GM18499 (cell line): ENCODE results near the gene ALOX5.

ENCODE experiments used
- ATAC-seq: cut with Tn5 transposase; IDR thresholded peaks from one replicate; pipeline ENCODE4 v1.9.1; 2021; ENCODE audit warnings: moderate number of reproducible peaks; ENCODE audit not compliant: insufficient read depth, unreplicated experiment

ALOX5 gene

DNA sequence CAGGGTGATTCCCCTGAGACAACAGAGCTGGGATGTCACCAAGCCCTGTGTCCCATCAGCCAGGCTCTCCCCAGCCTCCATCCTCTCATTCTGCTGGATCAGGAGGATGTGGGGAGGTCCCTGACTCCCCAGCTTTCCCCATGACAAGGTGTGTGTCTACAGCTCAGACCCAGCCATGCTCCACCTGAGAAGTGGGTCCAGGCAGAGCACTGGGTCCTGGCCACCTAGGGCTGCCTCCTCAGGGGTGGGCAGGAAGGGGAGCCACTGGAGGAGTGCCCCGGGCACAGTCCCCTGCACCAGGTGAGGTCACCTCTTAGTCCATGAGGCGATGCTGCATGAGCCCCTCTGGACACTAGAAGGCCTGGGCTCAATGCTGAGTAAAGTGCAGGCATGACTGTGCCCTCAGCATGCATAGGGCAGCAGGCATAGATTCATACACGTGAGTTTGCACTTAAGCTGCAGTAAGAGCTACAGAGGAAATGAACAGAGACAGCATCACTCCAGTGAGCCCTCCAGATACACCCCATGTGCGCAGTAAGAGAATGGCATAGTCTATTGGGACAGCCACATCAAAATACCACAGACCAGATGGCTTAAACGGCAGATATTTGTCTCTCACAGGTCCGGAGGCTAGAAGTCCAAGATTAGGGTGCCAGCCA, 48.3 kb downstream of the ALOX5 start:
- ATAC-seq = no peak

DNA sequence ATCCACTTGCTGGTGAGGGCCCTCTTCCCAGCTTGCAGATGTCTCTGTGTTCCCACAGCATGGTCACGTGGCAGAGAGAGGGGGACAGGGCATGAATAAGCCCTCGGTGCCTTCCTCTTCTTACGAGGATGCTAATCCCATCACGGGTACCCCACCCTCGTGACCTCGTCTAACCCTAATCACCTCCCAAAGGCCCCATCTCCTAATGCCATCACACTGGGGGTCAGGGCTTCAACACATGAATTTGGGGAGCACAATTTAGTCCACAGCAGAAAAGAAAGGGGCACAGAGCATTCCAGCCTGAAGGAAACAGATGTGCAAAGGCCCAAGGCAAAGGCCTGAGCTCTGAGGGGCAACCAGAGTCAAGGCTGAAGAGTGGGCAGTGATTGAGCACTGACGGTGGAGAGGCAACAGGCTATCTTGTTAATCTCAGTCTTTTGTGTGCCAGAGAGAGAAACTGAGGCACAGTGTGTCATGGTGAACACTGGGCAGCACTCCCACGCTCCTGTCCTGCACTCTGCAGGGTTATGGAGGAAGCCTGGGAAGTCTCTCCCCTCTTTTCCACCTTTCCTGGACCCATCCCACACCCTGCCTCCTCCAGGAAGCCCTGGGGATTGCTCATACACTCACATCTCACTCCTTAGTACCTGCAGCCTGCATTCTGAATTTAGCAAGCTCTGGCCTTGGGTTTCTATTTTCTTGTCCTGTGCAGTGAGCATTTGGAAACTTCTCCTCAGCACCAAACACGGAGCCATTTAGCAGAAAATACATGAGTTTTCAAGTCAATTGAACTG, 49.0 kb downstream of the ALOX5 start:
- no peak for ATAC-seq

DNA sequence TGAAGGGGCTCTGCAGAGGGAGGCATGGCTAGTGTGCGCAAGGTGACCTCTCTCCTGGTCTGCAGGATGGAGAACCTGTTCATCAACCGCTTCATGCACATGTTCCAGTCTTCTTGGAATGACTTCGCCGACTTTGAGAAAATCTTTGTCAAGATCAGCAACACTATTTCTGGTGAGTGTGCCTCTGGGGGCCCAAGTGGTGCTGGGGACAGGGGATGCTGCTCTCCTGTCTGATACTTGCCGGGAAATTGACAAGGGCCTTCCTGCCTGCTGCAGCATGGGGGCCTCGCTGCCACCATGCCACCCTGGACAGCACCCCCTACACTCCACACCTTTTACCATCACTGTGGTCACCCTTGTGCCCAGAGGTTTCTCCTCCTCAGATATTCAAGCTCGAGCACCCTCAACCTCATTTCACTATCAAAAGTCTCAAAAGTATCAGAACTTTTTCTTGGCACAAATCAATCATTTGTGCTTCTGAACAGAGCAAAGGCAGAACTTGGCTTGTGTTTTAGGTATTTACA, 50.0 kb downstream of the ALOX5 start:
- no peak for ATAC-seq

DNA sequence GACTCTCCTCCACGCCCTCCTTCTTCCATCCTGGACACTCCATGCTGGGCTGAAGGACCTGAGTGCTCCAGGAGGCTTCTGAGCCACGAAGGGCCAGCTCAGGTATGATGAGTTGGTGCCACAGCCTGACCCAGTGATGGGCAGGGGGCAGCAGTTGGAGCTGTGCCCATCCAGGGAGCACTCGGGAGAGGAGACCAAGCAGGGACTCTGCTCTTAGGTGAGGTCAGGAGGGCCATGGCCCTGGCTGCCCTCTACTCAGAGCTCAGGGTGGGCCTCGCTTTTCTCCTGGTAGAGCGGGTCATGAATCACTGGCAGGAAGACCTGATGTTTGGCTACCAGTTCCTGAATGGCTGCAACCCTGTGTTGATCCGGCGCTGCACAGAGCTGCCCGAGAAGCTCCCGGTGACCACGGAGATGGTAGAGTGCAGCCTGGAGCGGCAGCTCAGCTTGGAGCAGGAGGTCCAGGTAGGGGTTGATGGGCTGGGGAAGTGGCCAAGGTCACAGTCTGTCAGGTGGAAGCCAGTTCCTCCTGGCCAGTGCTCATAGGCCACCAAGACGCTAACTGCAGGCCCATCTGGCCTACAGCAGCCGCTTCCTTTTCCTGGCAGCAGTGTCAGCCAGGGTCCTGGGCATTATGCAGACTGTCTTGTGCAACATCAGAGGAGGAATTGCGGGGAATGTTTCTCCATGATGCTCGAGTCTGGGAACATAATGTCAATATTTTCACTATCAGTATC, 50.8 kb downstream of the ALOX5 start:
- ATAC-seq = no peak

DNA sequence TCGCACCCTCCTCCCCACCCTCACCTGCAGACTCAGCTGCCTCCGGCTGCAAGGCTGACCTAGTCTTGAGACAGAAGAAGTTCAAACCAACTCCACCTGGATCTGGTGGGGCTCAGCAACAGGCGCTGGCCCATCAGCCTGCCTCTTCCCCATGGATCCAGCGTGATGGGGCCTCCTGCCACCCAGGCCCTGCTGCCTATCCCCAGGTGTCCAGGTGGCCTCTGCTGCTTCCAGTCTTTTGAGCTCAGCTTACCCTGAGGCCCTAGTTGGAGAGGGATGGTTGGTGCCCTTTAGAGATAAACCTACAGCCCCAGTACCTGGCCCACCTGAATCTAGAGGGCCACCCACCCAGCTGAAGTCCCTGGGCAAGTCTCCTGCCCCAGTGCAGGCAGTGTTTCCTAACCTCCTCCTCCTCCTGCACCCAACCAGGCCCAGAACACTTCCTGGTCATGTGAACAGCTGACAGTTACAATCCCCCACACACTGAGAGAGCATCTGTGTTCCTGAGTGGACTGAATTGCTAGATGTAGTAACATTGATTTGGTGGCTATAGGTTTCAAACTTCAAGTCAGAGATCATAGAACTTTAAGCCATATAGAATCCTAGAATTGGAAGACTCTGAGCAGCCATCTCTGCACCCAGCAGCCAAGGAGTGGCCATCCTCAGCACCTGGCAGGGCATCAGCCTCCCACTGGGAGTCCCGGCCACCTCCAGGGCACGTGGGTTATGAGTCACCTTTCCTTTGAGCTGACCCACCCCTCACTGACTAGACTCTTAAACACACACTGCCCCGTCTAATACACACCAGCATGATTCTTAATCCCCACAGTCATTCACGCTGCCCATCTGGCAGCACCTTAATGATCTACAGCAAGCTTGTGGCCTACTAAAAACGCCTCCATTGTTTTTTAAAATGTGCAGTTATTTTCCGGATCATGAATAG, 51.9 kb downstream of the ALOX5 start:
- ATAC-seq = no peak

DNA sequence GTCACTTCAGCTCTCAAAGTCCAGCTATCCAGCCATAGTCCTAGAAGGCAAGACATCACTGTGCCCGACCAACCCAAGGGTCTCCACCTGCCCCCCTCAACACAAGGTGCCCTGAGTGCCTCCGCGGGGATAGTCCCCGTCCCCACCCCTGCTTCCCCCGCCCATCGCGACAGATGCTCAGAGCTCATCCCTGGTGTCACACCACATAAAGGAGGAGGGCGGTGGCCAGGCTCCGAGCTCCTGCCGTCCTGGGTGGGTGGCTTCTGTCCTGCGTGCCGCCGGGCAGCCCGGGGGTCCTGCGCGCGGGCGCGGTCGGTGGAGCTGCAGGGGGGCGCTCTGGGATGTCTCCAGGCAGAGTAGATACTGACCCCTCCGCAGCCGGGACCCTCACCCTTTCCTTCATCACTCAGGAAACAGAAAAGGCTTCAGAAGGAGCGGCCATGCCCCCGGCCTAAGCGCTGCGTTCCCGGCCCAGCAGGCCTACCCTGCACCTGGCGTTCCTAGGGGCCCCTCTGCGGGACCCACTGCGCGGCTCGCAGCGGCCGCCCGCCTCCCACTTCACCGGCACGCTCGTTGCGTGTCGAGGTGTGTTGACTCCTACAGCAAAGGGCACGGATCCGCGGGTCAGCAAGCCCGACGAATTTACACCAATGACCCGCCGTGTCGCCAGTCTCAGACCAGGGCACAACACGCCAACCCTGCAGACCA, 53.4 kb downstream of the ALOX5 start:
- no peak for ATAC-seq

DNA sequence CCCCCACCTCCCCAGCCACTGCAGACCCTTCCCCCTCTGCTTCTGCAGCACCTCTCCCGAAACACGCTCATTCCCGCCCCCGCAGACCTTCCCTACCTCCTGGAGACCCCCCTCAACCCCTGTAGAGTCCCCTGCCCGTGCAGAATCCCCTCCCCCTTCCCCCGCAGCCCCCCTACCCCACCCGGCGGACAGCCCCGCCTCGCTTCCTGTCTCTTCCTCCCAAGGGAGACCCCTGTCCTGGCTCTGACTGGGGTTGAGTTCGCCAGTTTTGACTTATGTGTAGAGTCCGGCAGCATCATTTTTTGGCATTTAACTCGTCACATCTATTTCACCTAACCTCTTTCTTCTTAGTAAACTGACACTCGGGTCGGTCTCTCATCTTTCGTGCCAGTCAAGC, 54.0 kb downstream of the ALOX5 start:
- ATAC-seq = no peak

DNA sequence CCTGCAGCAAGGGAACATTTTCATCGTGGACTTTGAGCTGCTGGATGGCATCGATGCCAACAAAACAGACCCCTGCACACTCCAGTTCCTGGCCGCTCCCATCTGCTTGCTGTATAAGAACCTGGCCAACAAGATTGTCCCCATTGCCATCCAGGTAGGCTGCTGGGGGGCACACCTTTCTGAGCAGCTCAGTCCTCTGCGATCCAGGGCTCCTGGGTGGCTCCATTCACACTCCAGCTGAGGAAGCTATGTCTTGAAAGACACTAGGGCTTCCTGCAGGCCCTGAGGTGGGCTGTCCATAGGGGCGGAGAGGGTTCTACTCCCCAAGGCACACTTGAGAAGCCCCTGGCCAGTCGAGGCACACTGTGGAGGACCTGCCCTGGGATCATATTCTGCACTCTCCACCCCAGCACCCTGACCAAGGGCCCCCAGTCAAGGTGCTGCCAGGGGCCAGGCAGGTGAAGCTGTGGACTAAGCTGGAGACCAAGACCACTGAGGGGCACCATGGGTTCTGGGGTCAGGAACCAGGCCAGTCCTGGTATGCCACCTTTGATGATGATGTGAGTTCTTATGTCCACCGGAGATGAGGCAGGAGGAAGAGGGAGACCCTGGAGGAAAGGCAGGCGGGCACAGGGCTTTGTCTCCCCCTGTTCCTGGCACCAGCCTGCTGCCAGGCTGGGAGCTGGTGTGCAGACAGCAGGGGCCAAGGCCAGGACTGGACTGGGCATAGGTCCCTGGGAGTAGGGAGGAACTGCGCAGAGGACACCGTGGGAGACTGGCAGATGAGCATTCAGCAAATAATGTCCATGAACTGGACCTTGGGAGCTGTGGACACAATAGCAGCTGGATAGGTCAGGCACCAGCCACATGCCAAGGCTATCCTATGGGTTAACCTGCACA, 54.8 kb downstream of the ALOX5 start:
- ATAC-seq = no peak

DNA sequence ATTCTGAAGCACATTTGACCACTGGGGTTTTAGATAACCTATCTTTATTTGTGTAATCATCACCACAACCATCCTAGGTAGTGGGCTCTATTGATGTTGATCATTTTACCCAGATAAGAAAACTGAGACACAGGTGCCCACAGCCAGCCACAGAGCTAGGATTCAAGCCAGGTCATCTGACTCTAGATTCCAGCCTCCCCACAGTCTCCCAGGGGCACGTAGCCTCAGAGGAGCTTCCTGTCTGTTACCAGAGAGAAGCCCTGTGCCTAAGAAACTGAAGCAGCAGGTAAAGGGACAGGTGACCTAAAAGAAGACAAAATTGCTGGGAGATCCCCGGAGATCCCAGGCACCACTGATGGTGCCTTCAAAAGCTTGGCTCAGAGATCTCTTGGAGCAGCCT, 55.8 kb downstream of the ALOX5 start:
- no peak for ATAC-seq

DNA sequence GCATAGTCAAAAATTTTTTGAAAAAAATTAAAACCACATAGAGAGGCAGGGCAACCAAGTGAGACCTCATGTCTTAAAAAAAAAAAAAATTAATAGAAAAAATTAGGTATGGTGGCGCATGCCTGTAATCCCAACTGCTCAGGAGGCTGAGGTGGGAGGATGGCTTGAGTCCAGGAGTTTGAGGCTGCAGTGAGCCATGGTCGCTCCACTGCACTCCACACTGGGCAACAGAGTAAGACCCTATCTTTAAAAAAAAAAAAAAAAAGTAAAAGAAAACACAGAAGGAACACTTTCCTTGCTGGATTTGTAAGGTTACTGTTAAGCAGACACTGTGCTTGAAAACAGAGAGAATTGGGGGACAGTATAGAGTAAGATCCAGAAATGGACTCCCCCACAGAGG, 58.1 kb downstream of the ALOX5 start:
- ATAC-seq = no peak

DNA sequence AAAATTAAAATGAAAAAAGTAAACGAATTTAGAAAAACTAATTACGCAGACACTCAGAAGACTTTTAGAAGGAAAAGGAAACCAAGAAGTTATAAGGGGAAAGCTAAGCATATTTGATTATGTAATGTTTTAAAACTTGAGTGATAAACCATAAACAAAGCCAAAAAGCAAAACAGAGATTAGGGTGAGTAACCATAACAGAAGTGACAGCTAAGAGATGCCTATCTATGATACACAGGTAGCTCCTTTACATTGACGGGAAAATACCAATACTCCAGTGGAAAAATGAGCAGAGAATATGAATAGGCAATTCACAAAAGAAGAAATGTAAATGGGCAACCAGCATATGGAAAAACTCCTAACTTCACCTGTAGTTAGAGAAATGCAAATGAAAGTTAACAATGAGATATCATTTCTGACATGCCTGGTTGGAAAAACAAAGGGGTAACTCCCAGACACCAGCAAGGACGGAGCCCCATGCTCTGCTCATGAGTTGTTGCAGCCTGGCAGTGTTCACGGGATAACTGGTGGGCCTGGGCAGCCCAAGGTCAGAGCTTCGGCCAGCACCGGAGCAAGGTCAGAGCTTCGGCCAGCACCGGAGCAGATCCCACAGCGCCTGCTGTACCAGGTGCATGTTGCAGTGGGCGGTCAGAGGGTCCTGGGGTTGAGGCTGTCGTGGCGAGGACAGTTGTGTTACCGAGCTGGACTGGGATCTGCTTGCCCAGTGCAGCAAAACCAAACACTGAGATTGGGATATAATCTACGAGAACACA, 58.9 kb downstream of the ALOX5 start:
- no peak for ATAC-seq

DNA sequence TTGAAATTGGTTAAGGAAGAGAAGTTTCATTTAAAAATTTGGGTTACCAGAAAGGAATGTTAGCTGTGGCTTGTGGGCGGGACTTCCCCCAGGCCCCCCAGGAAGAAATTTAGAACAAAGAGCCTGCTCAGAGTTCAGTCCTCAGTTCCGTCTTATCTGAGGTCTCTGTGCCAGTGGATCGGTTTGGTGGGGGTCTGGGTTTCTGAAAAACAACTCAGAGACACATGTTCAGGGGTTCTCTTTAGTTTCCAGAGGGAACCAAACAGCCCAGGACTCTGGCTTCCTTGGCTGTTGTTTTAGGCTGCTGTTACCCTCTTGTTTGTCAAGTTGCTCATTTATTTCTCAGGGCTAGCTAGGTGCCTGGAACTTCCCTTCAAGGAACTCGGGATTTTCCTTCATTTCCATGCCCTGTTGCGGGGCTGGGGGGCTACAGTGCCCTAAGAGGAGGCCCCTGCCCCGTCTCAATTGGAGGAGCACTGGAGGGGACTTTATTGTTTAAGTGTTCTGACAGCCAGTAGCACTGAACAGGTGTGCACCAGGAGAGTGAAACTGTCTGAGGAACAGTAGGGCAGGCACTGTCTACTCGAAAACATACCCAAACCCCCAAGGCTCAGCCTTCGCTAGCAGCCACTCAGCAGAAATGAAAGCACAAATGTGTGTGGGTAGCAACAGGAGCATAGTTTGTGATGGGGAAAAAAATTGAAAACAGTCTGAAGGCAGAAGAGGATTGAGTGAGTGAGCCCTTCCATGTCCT, 59.9 kb downstream of the ALOX5 start:
- no peak for ATAC-seq

DNA sequence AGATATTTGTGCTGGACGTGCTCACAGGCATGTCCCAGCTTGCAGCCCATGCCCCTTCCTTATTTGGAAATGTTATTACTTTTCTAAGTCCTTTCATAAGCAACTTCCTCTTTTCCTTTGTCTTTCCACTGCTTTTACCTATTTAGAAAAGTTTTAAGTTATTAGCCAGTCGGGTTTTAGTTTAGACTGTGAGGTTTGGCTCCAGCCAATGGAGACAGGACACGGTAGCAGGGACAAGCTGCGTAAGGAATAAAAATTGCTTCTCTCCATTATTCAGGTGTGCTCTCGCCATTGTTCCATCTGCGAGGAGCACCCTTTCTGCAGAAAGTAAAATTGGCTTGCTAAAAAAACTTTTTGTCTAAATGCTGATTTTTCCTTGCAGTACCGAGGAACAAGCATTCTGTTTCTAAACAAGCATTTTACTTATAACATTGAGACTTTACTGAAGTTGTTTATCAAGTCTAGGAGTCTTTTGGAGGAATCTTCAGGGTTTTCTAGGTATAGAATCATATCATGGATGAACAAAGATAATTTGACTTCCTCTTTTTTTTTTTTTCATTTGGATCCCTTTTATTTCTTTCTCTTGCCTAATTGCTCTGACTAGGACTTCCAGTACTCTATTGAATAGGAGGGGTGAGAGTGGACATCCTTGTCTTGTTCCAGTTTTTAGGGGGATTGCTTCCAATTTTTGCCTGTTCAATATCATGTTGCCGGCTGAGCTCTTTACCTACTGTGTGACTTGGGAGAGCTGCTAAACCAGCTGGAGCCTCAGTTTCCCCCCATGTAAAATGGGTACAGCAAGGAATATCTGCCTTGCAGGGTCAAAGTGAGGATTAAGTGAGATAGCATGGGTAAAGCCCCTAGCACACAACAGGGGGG, 63.8 kb downstream of the ALOX5 start:
- no peak for ATAC-seq

DNA sequence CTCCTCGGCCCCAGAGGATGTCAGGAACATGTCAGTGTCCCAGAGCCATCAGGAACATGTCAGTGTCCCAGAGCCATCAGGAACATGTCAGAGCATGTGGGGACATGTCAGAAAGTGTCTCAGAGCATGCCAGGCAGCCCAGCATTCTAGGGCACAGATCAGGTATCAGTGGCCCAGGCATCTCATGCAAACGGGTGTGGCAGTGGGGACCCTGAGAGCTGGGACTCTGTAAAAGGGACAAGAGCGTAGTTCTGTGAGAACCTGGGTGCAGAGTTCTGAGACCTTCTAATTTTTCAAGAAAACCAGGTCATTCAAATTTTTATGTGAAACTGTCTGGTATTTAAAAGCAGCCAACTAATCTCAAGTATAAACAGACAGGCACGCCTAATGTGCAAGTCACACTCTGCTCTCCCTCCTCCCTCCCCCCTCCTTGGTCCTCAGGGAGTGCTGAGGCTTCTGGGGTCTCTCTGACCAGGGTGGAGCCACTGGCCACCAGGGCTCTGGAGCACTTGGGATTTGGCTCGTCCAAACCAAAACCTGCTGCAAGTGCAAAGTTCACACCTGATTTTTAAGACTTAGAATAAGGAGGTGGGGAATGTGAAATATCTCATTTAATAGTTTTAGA, 64.6 kb downstream of the ALOX5 start:
- ATAC-seq = no peak

DNA sequence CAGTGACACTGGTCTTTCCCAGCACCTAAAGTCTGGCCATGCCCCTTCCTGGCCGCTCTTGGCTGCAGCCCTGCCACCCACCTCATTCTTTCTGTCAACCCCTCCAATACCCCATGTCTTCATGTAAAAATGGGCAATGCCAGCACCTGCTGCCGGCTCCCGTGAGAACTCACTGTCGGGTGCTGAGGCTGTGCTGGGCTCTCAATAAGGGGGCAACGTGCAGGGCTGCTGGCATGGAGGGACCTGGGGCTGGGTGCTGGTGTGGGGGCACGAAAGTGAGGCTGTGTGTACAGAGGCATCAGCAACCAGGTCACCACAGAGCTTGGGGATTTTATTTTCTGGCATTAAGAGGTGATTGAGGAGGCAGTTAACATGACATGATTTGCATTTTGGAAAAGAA, 65.3 kb downstream of the ALOX5 start:
- ATAC-seq = no peak

DNA sequence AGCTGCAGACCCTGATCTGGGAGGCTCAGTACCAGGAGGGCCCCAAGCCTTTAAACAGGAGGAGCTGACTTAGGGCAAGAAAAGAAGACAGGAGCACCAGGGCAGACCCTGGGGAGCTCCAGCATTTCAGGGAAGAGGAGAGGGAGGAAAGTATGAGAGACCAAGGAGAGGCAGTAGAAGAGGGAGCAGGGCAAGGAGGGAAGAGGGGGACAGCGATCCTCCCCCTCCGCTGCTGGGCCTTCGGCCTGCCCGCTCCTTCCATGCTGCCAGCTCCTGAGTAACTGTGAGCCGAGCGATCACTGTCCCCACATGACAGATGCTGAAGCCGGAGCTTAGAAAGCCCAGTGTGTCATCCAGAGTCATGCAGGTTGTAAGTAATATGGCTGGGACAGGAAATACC, 65.9 kb downstream of the ALOX5 start:
- no peak for ATAC-seq
